Activated gamma-delta T cell treated with anti-CD3 and anti-CD28 coated beads, Interleukin-2, amount 50 U/mL, for 16 hours (primary cell): Measurements from ENCODE around the gene SLC6A9.

ENCODE experiments used
- DNase-seq: peaks from one replicate; pipeline ENCODE4 v3.0.0-alpha.2; 2020; ENCODE audit warnings: low read depth

Gene SLC6A9

DNA sequence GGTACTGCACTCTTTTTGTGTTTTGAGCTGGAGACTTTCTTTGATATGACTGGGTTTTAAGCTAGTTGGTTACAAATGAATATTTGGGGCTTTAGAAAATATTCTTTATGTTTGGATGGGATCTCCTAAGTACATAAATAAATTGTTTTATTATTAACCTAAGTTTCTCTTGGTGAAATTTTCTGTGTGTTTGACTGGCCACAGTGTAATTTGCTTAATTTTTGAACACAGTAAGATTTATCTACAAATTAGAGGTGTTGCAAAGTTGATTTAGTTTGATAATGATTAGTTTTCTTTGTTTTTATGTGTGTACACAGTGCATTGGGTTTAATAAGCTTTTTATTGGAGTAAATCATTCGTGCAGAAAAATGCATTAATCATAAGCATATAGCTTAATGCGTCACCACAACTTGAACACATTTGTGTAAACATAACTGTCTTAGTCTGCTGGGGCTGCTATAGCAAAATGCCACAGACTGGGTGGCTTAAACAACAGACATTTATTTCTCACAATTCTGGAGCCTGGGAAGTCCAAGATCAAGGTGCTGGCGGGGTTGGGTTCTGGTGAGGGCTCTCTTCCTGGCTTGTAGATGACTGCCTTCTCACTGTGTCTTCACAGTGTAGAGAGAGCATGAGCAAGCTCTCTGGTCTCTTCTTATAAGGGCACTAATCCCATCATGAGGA is 17.4 kb upstream of the SLC6A9 start:
- no peak for DNase-seq

DNA sequence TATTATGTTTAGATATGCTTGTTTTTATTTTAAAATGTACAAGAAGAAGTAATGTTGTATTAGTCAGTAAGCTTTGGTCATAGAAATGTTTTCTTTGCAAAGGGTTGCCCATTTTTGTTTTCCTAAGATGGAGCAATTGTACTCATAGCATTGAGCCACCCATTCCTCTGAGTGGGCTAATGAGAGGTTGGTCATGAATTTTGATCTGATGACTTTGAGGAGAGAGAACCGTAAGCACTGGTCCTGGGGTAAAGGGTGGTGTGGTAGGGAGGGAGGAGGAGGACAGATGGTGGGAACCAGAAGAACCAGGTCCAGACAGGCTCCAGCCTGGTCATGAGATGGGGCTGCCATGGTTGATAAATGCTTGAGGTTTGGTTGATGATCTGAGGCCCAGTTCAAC is 15.9 kb upstream of the SLC6A9 start:
- no peak for DNase-seq

DNA sequence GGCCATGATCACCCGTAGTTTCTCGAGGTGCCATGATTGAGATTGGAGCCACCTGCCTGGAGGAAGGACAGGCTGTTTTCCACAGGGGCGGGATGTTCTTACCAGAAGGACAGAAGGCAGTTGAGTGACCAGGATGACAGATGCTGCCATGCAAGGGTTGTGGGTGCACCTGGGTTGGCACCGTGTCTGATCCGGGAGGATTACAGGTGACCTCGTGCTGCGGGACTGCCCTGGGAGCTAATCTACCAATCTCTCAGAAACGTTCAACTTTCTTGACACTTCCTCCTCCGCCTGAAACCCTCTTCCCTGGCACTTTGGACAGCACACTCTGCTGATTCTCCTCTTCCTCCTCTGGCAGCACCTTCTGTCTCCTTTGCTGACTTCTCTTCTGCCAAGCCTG is 13.8 kb upstream of the SLC6A9 start:
- DNase-seq: no peak

DNA sequence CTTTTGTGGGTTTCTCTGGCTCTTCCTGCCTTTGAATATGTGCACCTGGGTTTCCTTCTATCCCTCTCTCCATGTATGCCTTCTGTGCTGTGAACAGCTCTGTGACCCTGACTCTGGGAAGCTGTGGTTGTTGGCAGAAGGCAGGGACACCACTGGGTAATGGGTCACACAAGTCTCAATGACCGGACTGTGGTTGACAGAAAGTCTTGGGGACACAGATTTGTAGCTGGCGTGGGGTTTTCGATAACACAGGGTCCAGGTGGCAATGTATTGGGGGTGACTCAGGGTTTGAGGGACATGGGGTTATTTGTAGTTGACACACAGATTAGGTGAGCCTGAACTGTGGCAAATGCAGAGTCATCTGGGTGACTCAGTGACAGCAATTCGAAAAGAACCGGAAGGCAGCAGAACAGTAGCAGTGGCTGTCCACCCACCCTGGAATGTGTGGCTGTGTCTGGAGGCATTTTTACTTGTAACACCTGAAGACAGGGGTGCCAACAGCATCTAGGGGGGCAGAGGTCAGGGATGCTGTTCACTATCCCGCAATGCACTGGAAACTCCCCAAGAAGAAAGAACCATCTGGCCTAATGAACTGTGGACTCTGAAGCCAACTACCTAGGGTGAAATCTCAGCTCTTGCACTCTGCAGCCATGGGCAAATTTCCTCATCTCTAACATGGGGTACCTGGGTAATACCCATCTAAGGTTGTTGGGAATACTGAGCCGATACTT is 13.0 kb upstream of the SLC6A9 start:
- DNase-seq: no peak

DNA sequence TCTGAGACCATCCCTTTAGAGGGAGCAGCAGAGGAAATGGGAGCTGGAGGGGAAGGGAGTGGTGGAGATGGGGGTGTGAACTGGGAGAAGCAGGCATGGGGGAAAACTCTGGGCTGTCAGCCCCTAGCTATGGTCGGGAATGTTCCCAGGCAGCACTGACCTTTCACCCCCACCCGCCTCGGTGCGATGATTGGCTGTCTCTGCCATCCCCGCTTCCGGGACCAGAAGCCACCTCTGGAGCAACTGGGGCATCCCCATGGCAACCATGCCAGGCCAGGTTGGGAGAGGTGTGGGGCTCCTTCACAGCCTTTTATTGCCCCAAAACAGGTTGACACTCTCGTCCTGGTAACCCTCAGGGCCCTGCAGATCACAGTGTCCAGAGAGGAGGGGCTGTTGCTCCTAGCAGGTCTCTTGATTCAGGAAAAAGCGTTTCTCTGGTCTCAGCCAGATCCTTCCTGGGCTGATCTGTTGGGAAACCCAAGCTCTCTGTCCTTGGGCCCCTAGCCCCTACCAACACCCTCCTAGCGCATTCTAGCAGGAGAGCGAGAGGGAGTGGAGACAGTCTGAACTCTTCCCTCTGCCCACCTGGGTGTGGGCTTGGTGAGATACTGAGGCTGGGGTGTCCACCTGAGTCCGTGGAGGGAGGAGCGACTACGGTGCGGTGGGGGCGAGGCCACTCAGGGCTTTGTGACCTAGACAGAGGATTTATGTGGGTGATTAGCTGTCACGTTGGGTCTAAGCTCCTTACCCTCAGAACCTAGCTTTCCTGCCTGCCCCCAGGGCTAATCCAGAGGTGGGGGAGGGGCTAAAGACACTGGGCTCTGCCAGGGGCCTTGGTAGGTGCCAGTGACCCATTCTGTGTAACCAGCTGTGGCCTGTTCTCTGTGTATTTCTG is 12.2 kb upstream of the SLC6A9 start:
- no peak for DNase-seq

DNA sequence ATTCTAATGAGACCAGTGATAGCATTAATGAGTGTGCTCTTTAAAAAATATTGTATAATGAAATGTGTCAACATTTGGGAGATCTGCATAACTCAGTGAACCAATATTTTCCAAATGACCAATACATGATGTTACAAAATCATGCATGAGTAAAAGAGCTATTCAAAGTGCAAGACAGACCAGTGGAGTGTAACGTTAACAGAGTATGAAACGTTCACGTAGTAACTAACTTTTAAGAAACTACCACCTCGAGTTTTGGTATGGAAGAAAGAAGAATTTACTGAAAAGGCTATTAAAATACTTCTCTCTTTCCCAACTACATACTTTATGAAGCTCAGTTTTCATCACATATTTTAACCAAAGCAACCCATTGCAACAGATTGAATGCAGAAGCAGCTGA is 9.6 kb upstream of the SLC6A9 start:
- no peak for DNase-seq

DNA sequence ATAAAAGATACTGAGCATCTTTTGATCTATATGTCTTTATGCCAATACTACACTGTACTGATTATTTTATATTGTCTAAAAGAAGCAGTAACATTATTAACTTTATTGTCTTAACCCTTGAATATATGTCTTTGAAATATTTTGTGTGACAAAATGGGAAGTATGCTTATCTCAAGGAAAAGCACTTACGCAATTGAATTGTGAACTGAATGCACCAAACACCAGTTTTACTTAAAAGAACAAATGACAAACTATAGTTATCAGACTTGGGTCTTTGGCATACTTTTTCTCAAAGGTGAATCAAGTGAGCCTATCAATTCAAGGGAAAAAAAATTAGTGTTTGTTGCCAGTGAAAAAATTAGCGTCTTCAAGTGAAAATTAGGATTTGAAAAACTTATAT is 9.2 kb upstream of the SLC6A9 start:
- DNase-seq: no peak

DNA sequence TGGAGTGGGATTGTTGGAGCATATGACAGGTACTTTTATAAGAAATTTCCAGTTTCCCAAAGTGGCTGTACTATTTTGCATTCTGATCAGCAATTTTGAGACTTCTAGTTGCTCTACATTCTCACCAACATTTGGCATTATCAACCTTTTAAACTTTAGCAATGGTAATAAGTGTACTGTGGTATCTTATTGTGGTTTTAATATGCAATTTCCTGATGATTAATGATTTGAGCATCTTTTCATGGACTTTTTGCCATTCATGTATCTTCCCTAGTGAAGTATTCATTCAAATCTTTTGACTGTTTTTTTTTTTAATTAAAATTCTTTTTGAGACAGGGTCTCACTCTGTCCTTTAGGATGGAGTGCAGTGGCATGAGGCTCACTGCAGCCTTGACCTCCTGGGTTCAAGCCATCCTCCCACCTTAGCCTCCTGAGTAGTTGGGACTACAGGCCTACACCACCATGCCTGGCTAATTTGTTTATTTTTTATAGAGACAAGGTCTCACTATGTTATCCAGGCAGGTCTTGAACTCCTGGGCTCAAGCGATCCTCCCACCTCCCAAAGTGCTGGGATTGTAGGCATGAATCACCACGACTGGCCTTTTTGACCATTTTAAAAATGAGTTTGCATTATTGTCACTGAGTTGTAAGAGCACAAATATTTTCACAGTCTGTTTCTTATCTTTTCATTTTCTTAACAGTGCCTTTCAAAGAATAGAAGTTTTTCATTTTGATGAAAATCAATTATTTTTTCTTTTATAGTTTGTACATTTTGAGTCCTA is 7.8 kb upstream of the SLC6A9 start:
- DNase-seq: no peak

DNA sequence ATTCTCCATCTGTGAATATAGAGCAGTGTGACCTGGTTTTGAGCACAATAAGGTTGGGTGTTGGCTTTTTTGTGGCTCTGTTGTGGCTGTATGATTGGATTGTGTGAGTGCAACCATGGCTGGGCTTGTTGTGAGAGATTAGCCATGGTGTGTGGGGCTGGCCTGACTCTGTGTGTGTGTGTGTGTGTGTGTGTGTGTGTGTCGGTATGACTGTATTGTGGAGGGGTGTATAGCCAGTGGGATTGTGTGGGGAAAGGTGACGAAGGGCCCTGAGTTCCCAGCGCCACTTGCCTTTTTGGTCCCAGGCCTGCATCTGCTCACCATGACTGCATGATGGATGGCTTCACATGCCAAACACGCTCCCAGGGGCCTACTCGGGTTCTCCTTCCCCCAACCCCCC is 5.9 kb upstream of the SLC6A9 start:
- no peak for DNase-seq

DNA sequence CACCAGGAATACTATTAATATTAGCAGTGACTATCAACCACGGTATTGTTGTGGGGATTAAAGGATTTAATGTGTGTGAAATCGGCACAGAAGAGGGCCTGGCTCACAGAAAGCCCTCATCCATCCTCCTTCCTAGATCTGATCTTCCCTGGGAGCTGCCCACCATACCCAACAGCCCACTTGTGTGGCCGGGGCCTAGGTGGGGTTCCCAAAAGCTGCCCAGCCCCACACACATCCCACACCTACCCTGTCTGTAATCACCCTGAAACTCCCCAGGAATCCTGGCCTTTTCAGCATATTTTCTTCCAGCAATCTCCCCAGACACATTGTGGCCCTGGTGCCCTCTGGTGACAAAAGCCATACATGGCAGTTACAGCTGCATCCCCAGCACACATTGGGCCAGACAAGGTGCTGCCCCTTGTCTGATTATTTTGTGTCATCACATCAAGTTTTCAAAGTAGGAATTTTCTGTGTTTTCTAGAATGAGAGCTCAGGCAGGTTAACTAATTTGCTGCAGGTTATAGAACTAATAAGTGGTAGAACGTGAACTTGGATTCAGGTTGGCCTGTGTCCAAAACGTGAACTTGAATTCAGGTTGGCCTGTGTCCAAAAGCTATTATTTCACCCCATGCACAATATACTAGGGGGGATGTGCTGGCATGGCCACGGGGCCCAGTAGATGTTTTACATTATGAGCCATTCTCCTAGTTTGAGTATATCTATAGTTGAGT is 5.3 kb upstream of the SLC6A9 start:
- peak; percentile 48 for DNase-seq

DNA sequence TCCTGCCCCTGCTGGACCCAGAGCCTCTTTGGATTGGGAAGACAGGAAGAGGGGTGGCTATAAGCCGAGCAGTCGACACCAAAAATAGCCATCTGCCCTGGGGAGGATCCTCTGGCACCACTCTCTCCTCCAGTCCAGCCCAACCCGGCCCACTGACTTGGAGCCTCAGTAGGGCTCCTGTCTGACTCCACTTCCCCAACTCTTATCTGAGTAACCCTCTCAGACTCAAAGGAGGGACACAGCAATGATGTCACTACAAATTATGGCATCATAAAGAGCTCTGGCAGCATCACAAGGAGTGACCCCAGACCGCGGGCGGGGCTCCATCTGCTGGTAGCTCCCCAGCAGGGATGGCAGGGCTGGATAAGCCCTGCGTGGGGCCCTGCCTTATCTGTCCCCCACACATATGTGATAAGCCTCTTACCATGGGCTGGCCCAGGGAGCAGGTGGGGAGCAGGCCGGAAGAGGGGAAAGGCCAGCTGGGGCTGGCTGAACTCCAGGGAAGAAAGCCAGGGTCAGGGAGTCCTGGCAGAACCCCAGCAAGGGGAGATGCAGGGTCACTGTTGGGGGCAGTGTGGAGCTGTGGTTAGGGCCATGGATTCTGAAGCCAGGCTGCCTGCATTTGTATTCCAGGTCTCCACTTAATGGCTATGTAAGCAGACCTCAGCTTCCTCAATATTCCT is 4.6 kb upstream of the SLC6A9 start:
- DNase-seq: no peak

DNA sequence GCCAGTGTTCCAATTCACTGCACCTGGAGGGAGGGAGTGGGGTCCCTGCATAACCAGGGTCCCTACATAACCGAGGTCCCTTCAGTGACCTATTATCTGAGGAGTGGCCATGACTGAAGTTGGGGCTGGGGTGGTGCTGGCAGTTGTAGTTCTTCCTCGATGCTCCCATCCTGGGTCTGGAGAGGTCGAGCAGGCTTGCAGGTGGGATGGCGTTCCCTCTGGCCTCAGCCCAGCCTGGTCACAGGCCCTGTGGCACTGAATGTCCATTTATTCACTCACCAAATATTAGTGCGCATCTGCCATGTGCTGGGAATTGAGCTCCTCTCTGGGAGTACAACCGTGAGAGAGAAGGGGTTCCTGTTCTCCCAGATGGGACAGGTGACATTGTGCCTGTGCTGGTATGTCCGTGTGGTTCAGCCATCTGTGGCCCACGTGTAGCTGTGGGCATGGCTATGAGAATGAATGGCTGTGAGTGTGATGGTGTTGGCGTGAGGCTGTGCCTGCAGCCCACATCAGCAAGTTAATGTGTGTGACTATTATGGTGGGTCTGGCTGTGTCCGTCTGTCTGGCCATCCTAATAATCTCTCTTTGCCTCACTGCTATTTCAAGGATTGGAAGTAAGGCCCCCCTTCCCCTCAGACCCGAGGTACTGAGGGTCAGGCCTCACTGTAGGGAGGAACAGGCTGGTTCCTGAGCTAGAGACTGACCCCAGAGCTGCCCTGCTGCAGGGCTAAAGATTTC is 3.9 kb upstream of the SLC6A9 start:
- DNase-seq: no peak

DNA sequence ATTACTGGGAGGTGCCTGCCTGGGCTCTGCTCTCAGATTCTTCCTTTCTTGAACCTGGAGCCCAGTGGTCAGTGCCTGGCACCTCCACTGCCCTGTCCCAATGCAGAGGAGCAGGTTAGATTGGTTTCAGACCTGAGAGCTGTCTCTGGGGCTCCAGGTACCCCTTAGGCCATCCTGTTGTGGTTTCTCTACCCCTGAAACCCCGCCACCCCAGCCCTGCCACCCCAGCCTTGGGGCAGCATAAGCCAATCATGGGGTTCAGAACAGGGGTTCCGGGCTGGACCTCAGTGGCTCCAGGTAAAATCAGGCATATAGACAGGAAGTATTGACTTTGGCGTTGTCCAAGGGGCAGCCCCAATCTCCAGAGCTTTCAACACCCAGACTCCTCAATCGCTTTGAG is 3.2 kb upstream of the SLC6A9 start:
- no peak for DNase-seq

DNA sequence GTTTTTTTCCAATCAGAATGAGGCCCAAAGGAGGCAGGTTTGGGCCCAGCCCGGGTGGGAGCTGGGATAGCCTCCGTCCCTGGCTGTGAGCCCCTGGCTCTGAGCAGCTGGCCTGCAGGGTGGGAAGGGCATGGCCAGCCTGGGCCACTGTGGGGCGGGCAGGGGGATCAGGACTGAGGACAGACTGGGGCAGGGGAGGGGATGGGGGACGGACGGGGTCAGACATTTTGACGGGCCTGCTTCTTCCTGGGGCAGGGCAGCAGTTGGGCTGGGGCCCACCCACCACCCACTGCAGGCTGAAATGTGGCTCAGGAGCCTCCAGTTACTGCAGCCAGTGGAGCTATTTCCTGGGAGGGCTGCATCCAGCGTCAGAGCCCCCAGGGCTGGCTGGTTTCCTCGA is 2.5 kb upstream of the SLC6A9 start:
- DNase-seq: no peak

DNA sequence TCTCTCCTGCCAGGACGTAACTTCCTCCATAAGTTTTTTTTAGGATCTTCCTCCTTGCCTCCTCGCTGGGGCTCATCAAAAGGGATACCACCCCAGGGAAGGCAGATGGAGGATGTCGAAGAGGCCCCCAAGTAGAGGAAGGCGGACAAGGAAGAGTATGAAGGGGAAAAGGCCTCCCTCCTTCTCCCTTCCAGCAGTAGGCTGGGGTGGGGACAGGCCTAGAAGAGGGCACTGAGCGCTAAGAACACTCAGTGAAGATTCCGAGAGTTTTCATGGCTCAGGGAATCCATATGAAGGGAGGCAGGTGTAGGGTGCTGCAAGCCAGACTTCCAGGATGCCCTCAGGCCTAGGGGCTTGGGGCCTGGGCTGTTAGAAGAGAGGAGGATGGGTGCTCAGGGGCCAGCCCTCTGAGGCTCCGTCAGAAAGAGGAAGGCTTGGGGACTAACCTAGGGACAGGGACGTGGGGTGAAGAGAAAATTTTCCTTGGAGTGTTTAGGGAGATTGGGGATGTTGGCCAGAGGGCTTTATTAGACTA is 1.8 kb upstream of the SLC6A9 start:
- no peak for DNase-seq

DNA sequence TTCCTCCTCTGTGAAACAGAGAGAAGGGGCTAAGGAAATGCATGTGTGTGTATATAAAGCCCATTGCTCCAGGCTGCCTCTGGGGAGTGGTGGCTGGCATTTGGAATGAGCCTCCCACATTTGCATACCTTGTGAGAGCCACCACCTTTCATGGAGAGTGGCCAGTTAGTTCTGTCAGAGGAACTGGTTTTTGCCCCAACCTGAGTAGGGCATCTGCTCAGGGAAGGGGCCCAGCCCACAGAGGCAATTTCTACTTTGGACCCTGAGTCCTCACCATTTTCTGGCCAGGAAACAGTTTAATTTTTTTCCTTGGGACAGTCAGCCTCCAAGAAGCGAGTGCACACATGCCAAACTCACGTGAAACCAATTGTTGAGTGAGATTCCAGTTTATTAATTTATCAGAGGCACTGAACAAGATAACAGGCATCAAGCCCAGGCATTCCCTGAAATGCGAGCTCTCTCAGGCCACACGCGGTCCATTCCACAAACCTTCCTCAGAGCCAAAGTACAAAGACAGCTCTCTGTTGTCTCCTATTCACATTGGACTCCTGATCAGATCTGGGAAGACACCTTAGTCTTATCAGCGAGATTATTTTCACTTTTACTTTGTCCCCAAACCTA is 1.0 kb upstream of the SLC6A9 start:
- no peak for DNase-seq

DNA sequence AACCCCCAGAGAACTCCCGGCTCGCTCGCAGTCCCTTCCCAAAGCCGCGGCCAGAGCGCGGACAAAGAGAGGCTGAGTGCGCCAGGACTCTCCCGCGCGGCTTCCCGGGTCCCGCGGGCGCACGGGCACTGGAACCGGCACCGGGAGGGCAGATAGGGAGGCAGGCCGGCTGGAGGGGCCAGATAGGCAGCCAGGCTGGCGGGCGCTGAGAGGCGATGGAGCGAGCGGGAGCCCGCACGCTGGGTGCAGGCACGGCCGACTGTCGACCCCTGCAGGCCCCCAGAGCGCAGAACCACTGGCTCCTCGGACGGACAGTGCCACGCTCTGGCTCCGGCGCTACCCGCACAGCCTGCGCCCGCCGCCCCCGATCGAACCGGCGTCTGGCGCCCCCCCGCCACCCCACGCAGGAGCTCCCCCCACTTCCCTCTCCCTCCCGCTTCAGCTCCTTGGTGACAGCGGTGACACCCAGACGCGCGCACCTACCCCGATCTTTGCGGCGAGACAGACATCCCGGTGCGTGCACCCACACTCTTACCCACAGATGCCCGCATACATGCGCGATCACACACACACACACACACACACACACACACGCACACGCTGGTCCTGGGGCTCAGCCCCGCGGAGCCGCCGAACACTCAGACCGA is 534 bp downstream of the SLC6A9 start:
- peak; percentile 37 for DNase-seq

DNA sequence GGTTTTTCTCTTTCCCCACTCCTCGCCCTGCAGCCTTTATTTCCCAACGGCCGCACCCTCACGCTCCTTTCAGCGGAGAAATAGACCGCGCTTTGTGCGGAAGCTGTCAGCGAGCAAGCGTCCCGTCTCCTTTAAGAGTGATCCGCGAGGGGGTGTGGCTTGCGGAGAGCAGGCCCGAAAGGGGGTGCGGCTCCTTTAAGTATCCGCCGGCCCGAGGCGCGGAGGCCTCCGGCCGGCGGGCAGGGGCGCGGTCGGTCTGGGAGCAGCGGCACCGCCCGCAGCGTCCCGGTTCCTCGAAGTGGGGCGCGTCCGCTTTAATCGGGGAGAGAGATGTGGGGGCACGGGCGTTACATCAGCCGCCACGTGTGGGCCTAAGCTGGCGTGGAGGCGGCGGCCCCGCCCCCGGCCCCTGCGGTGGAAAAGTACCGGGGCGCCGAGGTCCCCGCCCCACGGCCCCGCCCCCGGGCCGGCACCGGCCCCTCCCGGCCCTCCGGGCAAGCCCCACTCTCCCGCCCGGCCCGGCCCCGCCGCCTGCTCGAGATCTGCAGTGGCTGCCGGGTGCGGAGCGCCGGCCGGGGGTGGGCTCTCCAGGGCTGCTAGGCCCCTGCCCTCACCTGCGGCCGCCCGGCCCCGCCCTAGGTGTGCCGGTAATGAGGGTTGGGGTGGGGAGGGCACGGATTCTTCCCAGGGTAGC is 1.2 kb downstream of the SLC6A9 start:
- peak; percentile 78 for DNase-seq
